Uterus (tissue), 4 donors: ENCODE measurements around the gene EFNA1. TPM values are rescaled to one million over a fixed set of nuclear protein-coding genes. Genes with fewer than 3 reads are reported as not detected.

ENCODE experiments used
- DNase-seq, 2 donors: peaks; one replicate each; pipeline ENCODE4 v3.0.0-alpha.2; 2019 to 2020
- H3K27ac ChIP-seq, 2 donors: fragments of 200-600 bp; sonication (generic); 1 replicate in 1 of 2; 2 replicates in 1 of 2; pipeline ENCODE4 v1.5.1; 2016 to 2018
- H3K27me3 ChIP-seq, 2 donors: fragments of 200-600 bp; sonication (generic); one replicate each; pipeline ENCODE4 v1.5.1; 2018 to 2019; ENCODE audit warnings: control low read depth in 1 of 2
- H3K36me3 ChIP-seq, 2 donors: fragments of 200-600 bp; sonication (generic); one replicate each; pipeline ENCODE4 v1.5.1; 2019; ENCODE audit warnings: control low read depth in 1 of 2
- H3K4me1 ChIP-seq, 2 donors: fragments of 200-600 bp; sonication (generic); one replicate each; pipeline ENCODE4 v1.5.1; 2018 to 2019; ENCODE audit warnings: control low read depth in 1 of 2
- H3K4me3 ChIP-seq, 2 donors: fragments of 200-600 bp; sonication (generic); 1 replicate in 1 of 2; 2 replicates in 1 of 2; pipeline ENCODE4 v1.5.1; 2018 to 2019; ENCODE audit warnings: mild to moderate bottlenecking in 1 of 2
- H3K9me3 ChIP-seq, 2 donors: fragments of 200-600 bp; sonication (generic); one replicate each; pipeline ENCODE4 v1.5.1; 2019; ENCODE audit warnings: control low read depth in 1 of 2
- CTCF ChIP-seq, 4 experiments: fragments of 200-600 bp in 2 of 4; fragments of 450-650 bp in 2 of 4; sonication (generic) in 2 of 4; IDR thresholded peaks; one replicate each; pipeline ENCODE4 v1.5.1; 2016 to 2019; ENCODE audit warnings: antibody characterized with exemption in 4 of 4, mild to moderate bottlenecking in 2 of 4, moderate library complexity in 1 of 4
- POLR2A ChIP-seq, 2 donors: fragments of 450-650 bp; IDR thresholded peaks; one replicate each; pipeline ENCODE4 v1.6.1; 2016; ENCODE audit warnings: antibody characterized with exemption in 2 of 2, mild to moderate bottlenecking in 1 of 2, moderate library complexity in 1 of 2
- intact Hi-C: fragments of 100-400 bp; cut with DNase I; formaldehyde crosslinking; loops from one replicate; pipeline ENCODE4 v1.15.1; 2023; ENCODE audit warnings: low total_unique reads
- total RNA-seq, 4 donors: library from RNA; depleted of rRNA in 3 of 4; stranded (reverse); fragments of >200 nt in 3 of 4; gene quantifications; one replicate each; pipeline versions ENCODE4 v1.1.0 to v1.2.4, GENCODE V29; 2014 to 2023
- donor health status: DM: yes; HTN: yes; CAD: no.

The EFNA1 gene
- total RNA-seq, 4 donors from 2014 or later = 22.3 to 58.5 (median 36.5) TPM

DNA sequence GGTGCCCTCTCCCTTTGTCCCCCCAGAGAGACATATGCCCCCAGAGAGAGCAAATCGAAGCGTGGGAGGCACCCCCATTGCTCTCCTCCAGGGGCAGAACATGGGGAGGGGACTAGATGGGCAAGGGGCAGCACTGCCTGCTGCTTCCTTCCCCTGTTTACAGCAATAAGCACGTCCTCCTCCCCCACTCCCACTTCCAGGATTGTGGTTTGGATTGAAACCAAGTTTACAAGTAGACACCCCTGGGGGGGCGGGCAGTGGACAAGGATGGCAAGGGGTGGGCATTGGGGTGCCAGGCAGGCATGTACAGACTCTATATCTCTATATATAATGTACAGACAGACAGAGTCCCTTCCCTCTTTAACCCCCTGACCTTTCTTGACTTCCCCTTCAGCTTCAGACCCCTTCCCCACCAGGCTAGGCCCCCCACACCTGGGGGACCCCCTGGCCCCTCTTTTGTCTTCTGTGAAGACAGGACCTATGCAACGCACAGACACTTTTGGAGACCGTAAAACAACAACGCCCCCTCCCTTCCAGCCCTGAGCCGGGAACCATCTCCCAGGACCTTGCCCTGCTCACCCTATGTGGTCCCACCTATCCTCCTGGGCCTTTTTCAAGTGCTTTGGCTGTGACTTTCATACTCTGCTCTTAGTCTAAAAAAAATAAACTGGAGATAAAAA is 40.7 kb upstream of the EFNA1 start:
- Histone ChIP-seq H3K9me3 (no peaks in the 10 kb centered on the region), H3K4me3 (no peak overlapping the region), H3K36me3 (no peaks in the 10 kb centered on the region), H3K27me3 (peaks cover 18 to 23% of the 10 kb centered on the region in 2 donors), H3K27ac (no peak overlapping the region), H3K4me1 (peaks cover 0 to 13% of the 10 kb centered on the region in 2 donors)
- intact Hi-C loops = no loop called here
- TF ChIP-seq POLR2A (IDR thresholded peaks at IDR 0.05) = no peak
- TF ChIP-seq CTCF (IDR thresholded peaks at IDR 0.05) = no peak
- DNase-seq = no peak

DNA sequence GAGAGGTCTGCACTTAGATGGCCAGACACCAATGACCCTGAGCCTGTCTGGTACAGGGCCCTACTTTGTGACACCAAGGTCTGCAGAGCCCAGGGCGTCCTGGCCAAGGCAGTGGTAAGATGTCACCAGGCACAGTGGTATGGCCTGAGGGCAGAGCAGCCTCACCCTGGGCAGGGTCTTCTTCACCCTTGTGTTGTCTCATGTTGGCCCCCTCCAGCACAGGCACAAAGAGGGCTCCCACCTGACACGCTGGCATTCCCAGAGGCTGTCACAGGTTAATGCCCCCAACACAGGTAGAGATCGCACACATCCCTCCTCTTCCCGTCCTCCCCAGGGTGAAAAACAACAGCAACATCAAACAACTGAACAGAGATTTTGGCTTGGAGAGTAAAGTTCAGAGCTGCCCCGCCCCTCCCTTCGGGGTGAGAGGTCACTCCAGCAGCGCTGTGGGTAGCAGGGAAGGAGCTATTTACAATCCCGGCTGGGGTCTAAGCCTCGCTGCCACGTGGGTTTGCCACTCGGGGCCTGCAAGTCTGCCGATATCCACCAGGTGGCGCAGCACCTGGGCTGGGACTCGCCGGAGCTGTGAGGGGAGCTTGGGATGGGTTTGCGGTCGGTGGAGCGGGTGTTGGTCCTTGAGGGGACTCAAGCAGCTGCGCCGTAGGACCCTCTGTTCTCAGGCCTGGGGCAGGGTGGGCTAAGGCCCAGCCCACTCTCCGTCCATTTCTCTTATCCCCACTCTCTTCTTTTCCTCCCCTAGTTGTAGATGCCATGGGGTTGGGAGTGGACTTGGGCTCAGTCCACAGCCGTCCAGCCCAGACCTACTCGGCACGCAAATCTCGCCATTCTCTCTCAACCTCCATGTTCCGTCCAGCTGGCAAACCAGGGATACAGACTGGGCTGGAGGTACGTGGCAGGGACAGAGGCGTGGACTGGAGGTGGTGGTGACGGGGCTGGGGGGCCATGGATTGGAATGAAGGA is 36.3 kb upstream of the EFNA1 start:
- H3K36me3 ChIP-seq = no peaks in the 10 kb centered on the region
- peak; percentile 93 to 97 (median 95) for TF ChIP-seq CTCF (IDR thresholded peaks at IDR 0.05)
- TF ChIP-seq POLR2A (IDR thresholded peaks at IDR 0.05) = no peak
- no peak overlapping the region for H3K27ac ChIP-seq
- no peaks in the 10 kb centered on the region for H3K27me3 ChIP-seq
- intact Hi-C loops = loop anchor here (2.0 kb wide), 1 partner anchor 79 kb away; no protein-coding TSS in a partner anchor
- H3K4me1 ChIP-seq = peaks cover 4 to 5% of the 10 kb centered on the region in 2 donors
- DNase-seq = peak; percentile 77 to 80
- no peaks in the 10 kb centered on the region for H3K9me3 ChIP-seq
- H3K4me3 ChIP-seq = no peak overlapping the region

GRCh38 chr1:155092131-155092530 is 35.5 kb upstream of the EFNA1 start:
- no peak overlapping the region for H3K27ac ChIP-seq

GRCh38 chr1:155092641-155093040 is 35.0 kb upstream of the EFNA1 start:
- H3K9me3 ChIP-seq = no peaks in the 10 kb centered on the region
- TF ChIP-seq CTCF (IDR thresholded peaks at IDR 0.05) = no peak
- peaks cover 4 to 5% of the 10 kb centered on the region in 2 donors for H3K4me1 ChIP-seq
- intact Hi-C loops = loop anchor here (2.0 kb wide), 1 partner anchor 78 kb away; no protein-coding TSS in a partner anchor
- no peak overlapping the region for H3K4me3 ChIP-seq
- no peak for DNase-seq
- no peaks in the 10 kb centered on the region for H3K36me3 ChIP-seq
- H3K27ac ChIP-seq = no peak overlapping the region
- H3K27me3 ChIP-seq = no peaks in the 10 kb centered on the region

More at GRCh38 chr1:155092131-155092530, 35.5 kb upstream of the EFNA1 start:
- TF ChIP-seq CTCF (IDR thresholded peaks at IDR 0.05) (no peak), POLR2A (IDR thresholded peaks at IDR 0.05) (no peak)
- H3K36me3 ChIP-seq = no peaks in the 10 kb centered on the region
- H3K4me1 ChIP-seq = peaks cover 4 to 5% of the 10 kb centered on the region in 2 donors
- intact Hi-C loops = loop anchor here (2.0 kb wide), 1 partner anchor 79 kb away; no protein-coding TSS in a partner anchor
- no peak overlapping the region for H3K4me3 ChIP-seq
- no peak for DNase-seq
- no peaks in the 10 kb centered on the region for H3K27me3 ChIP-seq
- no peaks in the 10 kb centered on the region for H3K9me3 ChIP-seq
